ENCODE data around the gene FAM221B. TPM values are rescaled to one million over a fixed set of nuclear protein-coding genes. Genes with fewer than 3 reads are reported as not detected.

FAM221B gene
- total and polyA plus RNA-seq, 2 donors (not counting 1 experiment from before 2014, with no cell fraction given): not detected

DNA sequence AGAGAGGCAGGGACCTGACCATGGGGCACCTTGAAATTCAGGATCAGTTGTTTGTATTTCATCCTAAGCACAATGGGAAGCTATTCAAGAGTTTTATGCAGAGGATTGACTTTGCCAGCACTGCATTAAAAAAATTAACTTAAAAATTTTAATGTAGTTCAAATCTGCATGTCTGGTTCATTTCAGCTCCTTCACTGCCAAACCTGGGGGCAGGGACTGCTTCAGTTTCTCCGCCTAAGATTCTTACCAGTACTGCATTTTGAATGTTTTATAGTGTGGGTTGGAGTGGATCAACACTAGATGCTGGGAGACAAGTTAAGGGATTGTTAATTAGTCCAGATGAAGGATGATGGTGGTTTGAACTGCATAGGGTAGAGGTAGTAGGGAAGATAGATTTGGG is 58.8 kb downstream of the FAM221B start:
- H3K27ac ChIP-seq (ENCODE audit: low read length in 2 of 2): no peak overlapping the region
- intact Hi-C loops (cut with micrococcal nuclease): no loop called here
- no peaks in the 10 kb centered on the region for H3K9me3 ChIP-seq (ENCODE audit: control extremely low read depth in 1 of 3, control insufficient read depth in 2 of 3, insufficient read depth in 1 of 3, low read length in 2 of 3)
- POLR2A ChIA-PET: no interaction called here
- no peak overlapping the region for H3K4me2 ChIP-seq (replicated peaks; ENCODE audit: low read depth, low read length, poor library complexity, severe bottlenecking)
- H3K36me3 ChIP-seq (replicated peaks in 1 of 2; ENCODE audit: control extremely low read depth in 1 of 2, control insufficient read depth in 1 of 2, extremely low read depth in 1 of 2, insufficient read depth in 2 of 2, low read length in 1 of 2): peaks cover 2 to 17% of the 10 kb centered on the region in 2 experiments
- no peak overlapping the region for H3K4me3 Mint-ChIP-seq
- H3K27ac Mint-ChIP-seq: no peak overlapping the region
- peaks cover 0 to under 1% of the 10 kb centered on the region in 2 donors for H3K4me1 ChIP-seq (ENCODE audit: control insufficient read depth in 2 of 2, insufficient read depth in 2 of 2, low read length in 2 of 2)
- H3K27me3 Mint-ChIP-seq: no peaks in the 10 kb centered on the region
- no peak for ATAC-seq (ENCODE audit: low read depth)
- peaks cover 54% of the 10 kb centered on the region for H4K20me1 ChIP-seq (ENCODE audit: control insufficient read depth, insufficient read depth, low read length, poor library complexity, severe bottlenecking)
- no peak overlapping the region for H3K9ac ChIP-seq (ENCODE audit: low read length)
- H3K9me3 Mint-ChIP-seq (ENCODE audit: insufficient read depth): no peaks in the 10 kb centered on the region
- no peak for TF ChIP-seq EZH2 (IDR thresholded peaks at IDR 0.05; ENCODE audit: borderline replicate concordance, insufficient read depth, low read depth, low read length, poor library complexity, severe bottlenecking)
- TF ChIP-seq, protein P1, sequence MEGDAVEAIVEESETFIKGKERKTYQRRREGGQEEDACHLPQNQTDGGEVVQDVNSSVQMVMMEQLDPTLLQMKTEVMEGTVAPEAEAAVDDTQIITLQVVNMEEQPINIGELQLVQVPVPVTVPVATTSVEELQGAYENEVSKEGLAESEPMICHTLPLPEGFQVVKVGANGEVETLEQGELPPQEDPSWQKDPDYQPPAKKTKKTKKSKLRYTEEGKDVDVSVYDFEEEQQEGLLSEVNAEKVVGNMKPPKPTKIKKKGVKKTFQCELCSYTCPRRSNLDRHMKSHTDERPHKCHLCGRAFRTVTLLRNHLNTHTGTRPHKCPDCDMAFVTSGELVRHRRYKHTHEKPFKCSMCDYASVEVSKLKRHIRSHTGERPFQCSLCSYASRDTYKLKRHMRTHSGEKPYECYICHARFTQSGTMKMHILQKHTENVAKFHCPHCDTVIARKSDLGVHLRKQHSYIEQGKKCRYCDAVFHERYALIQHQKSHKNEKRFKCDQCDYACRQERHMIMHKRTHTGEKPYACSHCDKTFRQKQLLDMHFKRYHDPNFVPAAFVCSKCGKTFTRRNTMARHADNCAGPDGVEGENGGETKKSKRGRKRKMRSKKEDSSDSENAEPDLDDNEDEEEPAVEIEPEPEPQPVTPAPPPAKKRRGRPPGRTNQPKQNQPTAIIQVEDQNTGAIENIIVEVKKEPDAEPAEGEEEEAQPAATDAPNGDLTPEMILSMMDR (IDR thresholded peaks at IDR 0.05): no peak
- peaks cover 5% of the 10 kb centered on the region for H3K4me1 Mint-ChIP-seq
- H2AFZ ChIP-seq (ENCODE audit: insufficient read depth, low read depth, low read length, poor library complexity, severe bottlenecking): no peak overlapping the region
- 100% methylated on average over 1 of the region's 1 CpG for WGBS (ENCODE audit: insufficient coverage)
- H3K79me2 ChIP-seq (ENCODE audit: control insufficient read depth, insufficient read depth, low read length): peaks cover 73% of the 10 kb centered on the region
- no peaks in the 10 kb centered on the region for H3K27me3 ChIP-seq (replicated peaks in 1 of 4; ENCODE audit: control extremely low read depth in 1 of 4, control insufficient read depth in 3 of 4, insufficient read depth in 4 of 4, low read length in 3 of 4)
- CTCF ChIA-PET: interaction anchor here (0.6 to 3.8 kb wide), 5 partner anchors 12 to 112 kb away, joined by 3 to 22 read pairs (median 4); partner anchors contain the start of gene RMRP
- DNase-seq: no peak
- no peak overlapping the region for H3K4me3 ChIP-seq (ENCODE audit: control extremely low read depth in 1 of 5, extremely low read depth in 1 of 5, insufficient read depth in 1 of 5, low read depth in 2 of 5, low read length in 4 of 5)

DNA sequence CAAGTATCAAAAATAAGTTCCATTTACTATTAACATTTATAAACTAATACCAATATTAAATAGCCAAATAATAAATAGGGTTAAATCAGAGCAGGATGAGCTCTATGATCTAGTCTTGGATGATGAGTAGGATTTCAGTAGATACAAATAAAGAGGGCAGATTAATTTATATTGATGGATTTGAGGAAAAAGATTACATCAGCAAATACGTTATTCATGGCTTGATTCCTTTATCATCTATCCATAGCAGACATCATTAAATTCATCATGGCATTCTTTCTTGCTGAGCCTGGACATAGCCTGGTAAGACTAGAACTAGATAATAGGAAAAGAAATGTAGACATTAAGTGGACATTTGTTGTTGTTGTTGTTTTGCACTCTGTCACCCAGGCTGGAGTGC is 61.1 kb downstream of the FAM221B start:
- Histone ChIP-seq H3K4me3 (ENCODE audit: control extremely low read depth in 1 of 5, extremely low read depth in 1 of 5, insufficient read depth in 1 of 5, low read depth in 2 of 5, low read length in 4 of 5) (no peak overlapping the region), H3K4me1 (ENCODE audit: control insufficient read depth in 2 of 2, insufficient read depth in 2 of 2, low read length in 2 of 2) (no peaks in the 10 kb centered on the region), H3K79me2 (ENCODE audit: control insufficient read depth, insufficient read depth, low read length) (peaks cover 85% of the 10 kb centered on the region), H3K36me3 (replicated peaks in 1 of 2; ENCODE audit: control extremely low read depth in 1 of 2, control insufficient read depth in 1 of 2, extremely low read depth in 1 of 2, insufficient read depth in 2 of 2, low read length in 1 of 2) (peaks cover 2 to 17% of the 10 kb centered on the region in 2 experiments), H3K9ac (ENCODE audit: low read length) (no peak overlapping the region), H3K9me3 (ENCODE audit: control extremely low read depth in 1 of 3, control insufficient read depth in 2 of 3, insufficient read depth in 1 of 3, low read length in 2 of 3) (peaks cover 0 to 2% (median 0%) of the 10 kb centered on the region in 3 donors), H3K27me3 (replicated peaks in 1 of 4; ENCODE audit: control extremely low read depth in 1 of 4, control insufficient read depth in 3 of 4, insufficient read depth in 4 of 4, low read length in 3 of 4) (no peaks in the 10 kb centered on the region), H4K20me1 (ENCODE audit: control insufficient read depth, insufficient read depth, low read length, poor library complexity, severe bottlenecking) (peaks cover 62% of the 10 kb centered on the region), H3K4me2 (replicated peaks; ENCODE audit: low read depth, low read length, poor library complexity, severe bottlenecking) (no peak overlapping the region), H2AFZ (ENCODE audit: insufficient read depth, low read depth, low read length, poor library complexity, severe bottlenecking) (no peak overlapping the region), H3K27ac (ENCODE audit: low read length in 2 of 2) (no peak overlapping the region)
- no peak for TF ChIP-seq EZH2 (IDR thresholded peaks at IDR 0.05; ENCODE audit: borderline replicate concordance, insufficient read depth, low read depth, low read length, poor library complexity, severe bottlenecking)
- TF ChIP-seq, protein P1 (IDR thresholded peaks at IDR 0.05): no peak
- Mint-ChIP-seq H3K4me3 (no peak overlapping the region), H3K27ac (no peak overlapping the region), H3K9me3 (ENCODE audit: insufficient read depth) (no peaks in the 10 kb centered on the region), H3K4me1 (peaks cover 12% of the 10 kb centered on the region), H3K27me3 (no peaks in the 10 kb centered on the region)
- POLR2A ChIA-PET: interaction anchor here (0.7 kb wide), 2 partner anchors 9 to 23 kb away, joined by 7 to 11 read pairs; no protein-coding TSS in a partner anchor
- CTCF ChIA-PET: interaction anchor here (1.0 kb wide), 1 partner anchor 8 kb away, joined by 3 read pairs; no protein-coding TSS in a partner anchor
- DNase-seq (no peak), ATAC-seq (ENCODE audit: low read depth) (no peak)
- WGBS (ENCODE audit: insufficient coverage): no CpG with 5 or more reads among the region's 1 CpG
- intact Hi-C loops (cut with micrococcal nuclease): no loop called here

All from B cell (primary cell).